Stimulated activated CD8-positive, alpha-beta memory T cell treated with anti-CD3 and anti-CD28 coated beads, Interleukin-15, amount 100 ng/mL, for 1 hour (primary cell): ENCODE data around the gene IRF3.

Source experiments
- DNase-seq: peaks from one replicate; pipeline ENCODE4 v3.0.0-alpha.2; 2020; ENCODE audit warnings: low read depth

IRF3 gene

DNA sequence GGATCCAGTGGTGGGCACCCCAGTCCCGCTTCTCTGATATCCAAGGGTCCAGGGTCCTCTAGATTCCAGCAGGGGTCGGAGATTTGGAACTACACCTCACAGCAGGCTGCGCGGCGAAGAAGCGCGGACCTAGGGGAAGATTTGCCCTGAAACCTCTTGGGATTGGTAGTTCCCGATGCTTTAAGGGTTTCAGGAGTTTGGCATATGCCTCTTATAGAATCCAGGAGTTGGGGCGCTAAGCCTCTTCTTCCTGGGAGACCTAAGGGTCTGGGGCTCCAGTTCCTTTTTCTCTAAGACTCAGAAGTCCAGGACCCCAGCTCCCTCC, 425 bp upstream of the IRF3 start:
- no peak for DNase-seq

DNA sequence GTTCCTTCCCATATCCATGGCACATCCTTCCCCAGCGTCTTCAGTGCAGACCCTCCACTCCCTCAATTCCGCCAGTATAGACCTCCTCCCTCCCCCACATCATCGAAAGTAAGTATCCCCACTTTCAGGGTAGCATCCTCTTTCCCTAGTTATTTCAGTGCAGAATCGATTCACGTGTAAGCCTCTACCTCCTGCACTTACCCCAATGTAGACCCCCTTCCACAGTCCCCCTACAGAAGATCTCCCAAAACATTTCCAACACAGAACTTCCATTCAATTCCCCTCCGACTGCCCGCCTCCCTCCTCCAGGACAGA, 664 bp downstream of the IRF3 start:
- no peak for DNase-seq

GRCh38 chr19:49664171-49665035, 1.3 kb downstream of the IRF3 start:
- peak; percentile 93 for DNase-seq

DNA sequence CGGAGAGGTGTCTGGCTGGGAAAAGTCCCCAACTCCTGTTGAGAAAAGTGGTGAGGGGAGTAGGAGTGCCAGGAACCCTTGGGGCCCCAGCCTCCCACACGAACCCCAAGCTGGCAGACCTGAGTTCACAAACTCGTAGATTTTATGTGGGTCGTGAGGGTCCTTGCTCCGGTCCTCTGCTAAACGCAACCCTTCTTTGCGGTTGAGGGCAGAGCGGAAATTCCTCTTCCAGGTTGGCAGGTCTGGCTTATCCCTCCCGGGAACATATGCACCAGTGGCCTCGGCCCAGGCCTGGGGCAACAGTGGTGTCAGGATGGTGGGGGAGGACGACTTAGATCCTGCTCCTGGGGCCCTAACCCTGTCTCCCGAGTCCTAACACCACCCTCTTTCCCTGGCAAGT, 2.4 kb downstream of the IRF3 start:
- no peak for DNase-seq

GRCh38 chr19:49662011-49662410, 3.6 kb downstream of the IRF3 start:
- DNase-seq = no peak

GRCh38 chr19:49660338-49660961, 5.2 kb downstream of the IRF3 start:
- DNase-seq = no peak

- DNase-seq = no peak
These were observed 6.9 kb downstream of the IRF3 start for GRCh38 chr19:49658566-49659442.

- no peak for DNase-seq
These were observed 7.5 kb downstream of the IRF3 start for GRCh38 chr19:49658139-49658517.

DNA sequence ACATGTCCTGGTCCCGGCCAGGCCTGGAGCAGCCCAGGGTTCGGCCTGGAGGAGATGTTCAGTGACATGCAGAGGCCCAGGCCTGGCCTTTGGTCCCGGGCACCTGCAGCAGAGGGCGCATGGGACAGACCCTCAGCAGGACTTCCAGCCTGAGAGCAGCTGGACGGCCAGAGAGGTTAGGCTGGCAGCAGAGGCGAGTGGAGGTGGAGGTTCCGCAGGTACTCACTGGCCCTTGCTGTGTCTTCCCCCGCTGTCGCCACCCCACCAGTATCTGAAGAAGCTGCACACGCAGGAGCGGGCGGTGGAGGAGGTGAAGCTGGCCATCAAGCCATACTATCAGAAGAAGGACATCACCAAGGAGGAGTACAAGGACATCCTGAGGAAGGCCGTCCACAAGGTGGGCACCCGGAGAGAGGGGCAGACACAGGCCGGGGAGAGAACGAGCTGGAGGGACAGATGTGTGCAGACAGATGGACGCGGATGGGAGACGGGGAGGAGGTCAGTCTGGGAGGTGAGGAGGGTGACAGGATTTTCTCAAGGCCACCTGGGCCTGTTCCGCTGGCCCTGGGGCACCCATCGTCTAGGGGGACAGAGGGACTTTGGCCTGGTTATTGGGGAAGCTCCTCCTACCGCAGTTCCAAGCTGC, 8.0 kb downstream of the IRF3 start:
- no peak for DNase-seq

GRCh38 chr19:49656456-49657109, 9.1 kb downstream of the IRF3 start:
- DNase-seq = no peak

DNA sequence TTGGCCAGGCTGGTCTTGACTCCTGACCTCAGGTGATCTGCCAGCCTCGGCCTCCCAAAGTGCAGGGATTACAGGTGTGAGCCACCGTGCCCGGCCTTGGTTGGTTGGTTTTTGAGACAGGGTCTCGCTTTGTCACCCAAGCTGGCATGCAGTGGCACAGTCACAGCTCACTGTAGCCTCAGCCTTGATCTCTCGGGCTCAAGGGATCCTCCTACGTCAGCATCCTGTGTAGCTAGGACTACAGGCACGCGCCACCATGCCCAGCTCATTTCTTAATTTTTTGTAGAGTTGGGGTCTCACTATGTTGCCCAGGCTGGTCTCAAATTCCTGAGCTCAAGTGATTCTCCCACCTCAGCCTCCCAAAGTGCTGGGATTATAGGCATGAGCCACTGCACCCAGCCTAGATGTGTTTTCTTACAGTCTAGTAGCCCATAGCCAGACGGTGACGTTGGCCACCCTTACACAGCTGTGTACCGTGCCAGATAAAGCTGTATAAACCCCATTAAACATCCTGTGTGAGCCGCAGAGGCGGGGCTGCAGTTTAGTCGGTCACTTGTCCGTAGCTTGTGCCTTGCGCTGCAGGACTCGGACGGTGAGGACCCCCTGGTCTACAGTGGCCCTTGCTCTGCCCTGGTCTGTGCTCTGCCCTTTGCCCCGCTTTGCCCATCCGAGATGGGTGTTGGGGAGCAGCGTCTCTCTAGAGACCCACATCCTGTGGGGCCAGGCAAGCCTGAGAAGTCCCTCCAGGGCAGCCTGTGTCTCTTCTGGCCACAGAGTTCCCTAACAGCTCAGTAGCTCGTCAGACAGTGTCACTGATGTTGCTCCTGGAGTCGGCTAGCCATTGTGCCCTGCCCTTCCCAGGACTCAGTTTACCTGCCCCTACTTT, 9.8 kb downstream of the IRF3 start:
- DNase-seq = no peak

DNA sequence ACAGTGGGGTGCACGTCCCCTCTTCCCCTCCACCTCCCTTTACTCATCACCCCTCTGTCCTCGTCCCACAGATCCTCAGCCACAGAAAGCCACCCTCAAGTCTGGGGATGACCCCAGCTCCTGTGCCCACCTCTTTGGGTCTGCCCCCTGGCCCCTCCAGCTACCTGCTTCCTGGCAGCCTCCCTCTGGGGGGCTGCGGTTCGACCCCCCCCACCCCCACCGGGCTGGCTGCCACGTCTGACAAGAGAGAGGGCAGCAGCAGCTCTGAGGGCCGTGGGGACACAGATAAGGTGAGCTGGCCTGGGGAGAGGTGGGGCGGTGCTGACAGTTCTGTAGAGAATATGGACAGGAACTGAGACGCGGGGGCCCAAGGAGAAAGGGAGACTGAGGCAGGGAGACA, 11.1 kb downstream of the IRF3 start:
- no peak for DNase-seq

DNA sequence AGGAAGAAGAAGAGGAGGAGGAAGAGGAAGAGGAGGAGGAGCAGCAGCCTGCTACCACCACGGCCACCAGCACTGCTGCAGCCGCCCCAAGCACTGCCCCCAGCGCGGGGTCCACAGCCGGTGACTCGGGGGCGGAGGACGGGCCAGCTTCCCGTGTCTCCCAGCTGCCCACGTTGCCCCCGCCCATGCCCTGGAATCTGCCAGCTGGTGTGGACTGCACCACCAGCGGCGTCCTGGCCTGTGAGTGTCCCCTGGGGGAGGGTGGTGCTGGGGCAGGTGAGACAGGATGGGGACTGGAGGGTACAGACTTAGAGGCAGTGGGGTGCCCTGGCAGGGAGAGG, 12.2 kb downstream of the IRF3 start:
- no peak for DNase-seq

- DNase-seq = no peak
These were observed 12.8 kb downstream of the IRF3 start for GRCh38 chr19:49652551-49653465.

- DNase-seq = no peak
These were observed 13.7 kb downstream of the IRF3 start for GRCh38 chr19:49651820-49652550.

- no peak for DNase-seq
These were observed 14.4 kb downstream of the IRF3 start for GRCh38 chr19:49651029-49651819.

- DNase-seq = no peak
These were observed 19.1 kb downstream of the IRF3 start for GRCh38 chr19:49646586-49646985.

DNA sequence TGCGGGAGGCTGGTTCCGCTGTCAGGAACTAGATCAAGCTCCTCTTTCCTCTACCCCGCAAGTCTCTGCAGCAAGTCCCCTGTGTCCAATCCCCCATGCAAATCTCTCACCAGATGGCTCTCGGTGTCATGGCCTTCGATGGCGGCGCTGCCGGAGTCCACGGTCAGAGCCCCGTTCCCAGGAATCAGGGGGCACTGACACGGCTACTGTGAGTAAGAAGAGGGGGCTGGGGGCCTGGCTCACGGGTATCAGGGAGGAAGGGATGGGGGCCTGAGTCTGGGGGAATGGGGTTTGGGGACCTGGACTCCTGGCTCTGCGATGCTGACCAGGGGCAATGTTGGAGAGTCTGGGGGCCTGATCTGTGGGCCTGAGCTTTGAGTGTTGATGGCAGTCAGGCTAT, 19.7 kb downstream of the IRF3 start:
- DNase-seq = no peak

DNA sequence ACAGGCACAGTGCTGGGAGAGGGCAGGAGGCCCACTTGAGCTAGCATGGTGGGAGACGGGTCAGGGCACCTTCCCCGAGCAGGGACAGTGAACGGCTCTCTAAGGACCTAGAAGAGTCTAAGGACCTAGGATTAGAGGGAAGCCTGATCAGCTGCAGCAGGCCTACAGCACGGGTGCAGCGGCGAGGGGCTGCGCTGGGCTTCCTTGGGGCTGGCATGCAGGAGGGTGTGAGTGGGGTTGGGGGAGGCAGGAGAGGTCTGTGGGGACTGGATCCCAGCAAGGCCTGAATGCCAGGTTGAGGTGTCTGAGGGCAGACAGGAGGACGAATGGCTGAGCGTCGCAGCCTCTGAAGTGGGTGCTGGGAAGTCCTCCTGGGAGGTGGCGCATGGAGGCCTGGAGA, 20.1 kb downstream of the IRF3 start:
- DNase-seq = no peak
